HG03575 (cell line): ENCODE measurements around the gene USP32.
"Not testable (repeated sequence)": the region's sequence is repeated elsewhere in the genome, so short reads cannot be mapped to it uniquely, and the experiment has no call there.

ENCODE experiments used
- ATAC-seq: cut with Tn5 transposase; IDR thresholded peaks from one replicate; pipeline ENCODE4 v1.9.1; 2021; ENCODE audit not compliant: unreplicated experiment, insufficient number of reproducible peaks, low FRiP score; ENCODE audit errors: extremely low read depth

Gene USP32

DNA sequence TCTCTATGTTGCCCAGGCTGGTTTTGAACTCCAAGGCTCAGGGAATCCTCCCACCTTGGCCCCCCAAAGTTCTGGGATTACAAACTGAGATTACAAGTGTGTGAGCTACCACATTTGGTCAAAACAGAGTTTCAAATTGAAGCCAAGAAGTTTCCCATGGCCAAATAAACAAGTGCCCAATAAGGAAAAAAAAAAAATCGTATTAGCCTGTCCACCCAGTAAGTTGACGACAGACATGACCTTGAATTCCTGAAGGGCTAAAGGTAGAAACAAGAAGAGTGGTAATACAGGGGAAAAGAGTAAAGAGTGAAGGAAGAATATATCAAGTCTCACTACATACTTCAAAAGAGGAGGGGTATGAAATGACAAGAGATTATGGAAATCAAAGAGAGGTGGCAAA is 176.0 kb downstream of the USP32 start:
- ATAC-seq, result not testable (repeated sequence)

DNA sequence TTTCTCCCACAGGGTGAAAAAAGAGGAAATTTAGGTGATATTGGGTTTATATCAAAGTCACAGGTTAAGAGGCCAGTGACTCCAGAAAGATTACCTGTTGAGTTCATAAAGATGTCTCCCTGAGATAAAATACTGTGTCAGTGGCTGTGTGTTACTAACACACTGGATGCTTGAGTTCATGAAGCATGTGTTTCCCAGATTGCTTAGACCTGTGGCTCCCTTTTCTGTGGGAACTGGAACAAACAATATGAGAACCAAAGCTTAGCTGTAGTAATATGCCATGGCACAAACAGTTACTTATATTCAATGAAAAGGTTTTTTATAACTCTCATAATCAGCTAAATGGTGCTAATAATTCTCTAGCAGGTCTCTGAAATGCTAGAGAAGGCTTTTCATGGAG is 180.7 kb downstream of the USP32 start:
- ATAC-seq, result not testable (repeated sequence)

DNA sequence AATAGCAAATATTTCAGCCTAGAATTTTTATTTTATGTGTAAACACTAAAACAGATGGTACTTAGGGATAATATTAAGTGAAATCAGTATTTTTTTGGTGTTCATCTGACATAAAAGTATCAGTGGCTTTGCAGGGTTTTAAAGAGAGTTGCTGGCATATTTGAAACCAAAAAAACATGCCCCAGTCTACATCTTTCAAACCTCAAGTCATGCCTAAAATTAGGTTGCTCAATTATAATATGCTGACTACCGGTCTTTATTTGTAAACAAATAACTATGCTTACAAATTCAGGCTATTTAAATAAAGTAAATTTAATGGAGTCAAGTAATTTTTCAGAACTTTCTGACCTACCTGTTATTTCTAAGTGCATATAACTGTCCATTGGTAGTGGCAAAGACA is 183.6 kb downstream of the USP32 start:
- ATAC-seq, result not testable (repeated sequence)

DNA sequence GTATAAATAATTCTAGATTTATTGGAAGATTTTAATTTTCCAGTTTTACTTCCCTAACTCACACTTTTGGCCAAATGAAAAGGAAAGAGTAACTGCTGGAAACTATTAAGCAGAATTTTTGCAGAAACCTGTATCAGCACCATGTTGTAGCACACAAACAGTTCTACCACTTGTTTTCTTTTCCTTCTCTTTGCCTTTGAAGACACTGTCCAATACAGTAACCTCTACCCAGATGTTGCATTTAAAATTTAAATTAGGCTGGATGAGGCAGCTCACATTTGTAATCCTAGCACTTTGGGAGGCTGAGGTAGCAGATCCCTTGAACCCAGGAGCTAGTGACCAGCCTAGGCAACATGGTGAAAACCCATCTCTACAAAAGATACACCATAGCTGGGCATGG is 186.2 kb downstream of the USP32 start:
- not testable (repeated sequence) for ATAC-seq

DNA sequence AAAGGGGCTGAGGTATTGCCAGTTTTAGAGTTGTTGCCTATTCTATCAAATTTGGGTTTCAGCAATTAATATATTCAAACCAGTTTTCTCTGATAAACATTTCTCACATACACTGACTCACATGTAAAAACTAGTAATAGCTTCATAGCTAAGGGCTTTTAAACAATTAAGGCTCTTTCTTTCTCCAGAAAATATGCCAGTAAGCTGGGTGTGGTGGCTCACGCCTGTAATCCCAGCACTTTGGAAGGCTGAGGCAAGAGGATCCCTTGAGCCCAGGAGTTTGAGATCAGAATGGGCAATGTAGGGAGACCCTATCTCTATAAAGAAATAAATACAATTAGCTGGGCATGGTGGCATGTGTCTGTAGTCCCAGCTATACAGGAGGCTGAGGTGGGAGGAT is 193.3 kb downstream of the USP32 start:
- not testable (repeated sequence) for ATAC-seq

DNA sequence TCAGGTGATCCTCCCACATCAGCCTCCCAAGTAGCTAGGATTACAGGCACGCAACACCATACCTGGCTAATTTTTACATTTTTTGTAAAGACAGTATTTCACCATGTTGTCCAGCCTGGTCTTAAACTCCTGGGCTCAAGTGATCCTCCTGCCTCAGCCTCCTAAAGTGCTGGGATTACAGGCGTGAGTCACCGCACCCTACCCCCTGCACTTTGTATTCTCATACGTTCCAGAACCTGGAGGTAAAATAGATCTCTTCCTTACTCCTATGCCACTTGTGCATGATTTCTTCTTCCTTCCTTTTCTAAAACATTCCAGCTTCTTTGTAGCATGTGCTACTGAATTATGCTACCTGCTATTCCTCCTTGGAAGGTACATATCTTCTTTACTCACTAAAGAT is 197.8 kb downstream of the USP32 start:
- not testable (repeated sequence) for ATAC-seq

DNA sequence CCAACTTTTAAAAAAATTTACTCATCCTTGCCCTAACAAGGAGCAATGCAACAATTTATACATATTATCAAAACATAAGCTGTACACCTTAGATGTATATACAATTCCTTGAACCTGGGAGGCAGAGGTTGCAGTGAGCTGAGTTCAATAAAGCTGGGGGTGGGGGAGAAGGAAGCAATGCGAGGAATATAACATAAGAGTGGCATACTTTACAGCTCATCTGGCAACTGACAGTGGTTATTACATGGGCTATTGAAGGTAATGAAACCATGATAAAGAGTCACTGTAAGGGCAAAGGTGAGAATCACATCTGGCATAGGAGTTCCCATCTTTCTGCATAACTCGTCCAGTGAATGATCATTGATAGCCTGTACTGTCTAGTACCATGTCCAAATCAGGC is 198.5 kb downstream of the USP32 start:
- no peak for ATAC-seq

DNA sequence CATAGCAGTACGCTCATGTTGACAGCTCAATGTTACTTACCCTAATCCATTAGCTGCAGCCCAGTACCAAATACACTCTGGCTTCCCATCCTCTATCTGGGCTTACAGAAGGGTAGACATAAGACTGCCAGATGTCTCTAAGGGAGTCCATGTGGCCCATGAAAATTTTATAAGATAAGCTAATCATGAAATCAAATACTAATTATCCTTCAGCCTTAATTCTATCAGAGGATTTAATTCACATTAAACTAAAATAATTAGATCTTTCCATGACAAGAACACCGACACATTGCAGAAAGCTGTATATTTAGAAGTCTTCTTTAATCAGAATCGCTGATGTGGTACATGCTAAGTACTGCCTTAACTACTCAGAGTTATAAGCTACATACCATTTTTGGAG is 198.9 kb downstream of the USP32 start:
- not testable (repeated sequence) for ATAC-seq

DNA sequence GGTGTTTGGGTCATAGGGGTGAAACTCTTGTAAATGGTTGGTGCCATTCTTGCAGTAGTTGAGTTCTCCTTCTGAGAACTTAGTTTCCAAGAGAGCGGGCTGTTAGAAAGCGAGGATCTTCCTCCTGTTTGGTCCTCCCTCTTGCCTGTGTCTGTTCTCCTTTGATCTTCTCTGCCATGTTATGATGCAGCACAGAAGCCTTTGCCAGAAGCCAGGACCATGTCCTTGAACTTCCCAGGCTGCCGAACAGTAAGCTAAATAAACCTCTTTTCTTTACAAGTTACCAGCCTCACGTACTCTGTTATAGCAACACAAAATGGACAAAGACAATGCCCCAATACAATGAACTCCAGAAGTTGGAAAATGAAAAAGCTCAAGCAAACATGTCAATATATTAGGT is 201.9 kb downstream of the USP32 start:
- not testable (repeated sequence) for ATAC-seq

DNA sequence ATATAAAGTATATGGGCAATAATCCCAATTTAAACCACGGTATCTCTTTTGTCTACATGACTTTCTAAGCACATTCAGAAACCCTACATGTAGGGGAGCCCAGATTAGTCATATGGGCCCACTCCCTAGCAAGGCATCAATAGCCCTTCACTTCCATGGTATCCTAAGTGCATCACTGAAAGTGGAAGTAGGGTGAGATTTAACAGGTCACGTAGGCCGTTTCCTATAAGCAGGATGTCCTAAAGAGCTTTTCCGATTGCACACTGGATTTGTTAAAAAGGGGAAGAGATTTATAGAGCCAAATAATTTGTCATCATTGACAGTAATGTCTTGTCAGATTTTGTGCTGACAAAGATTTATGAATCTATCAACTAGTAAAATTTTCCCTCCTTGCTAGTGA is 203.2 kb downstream of the USP32 start:
- no peak for ATAC-seq

DNA sequence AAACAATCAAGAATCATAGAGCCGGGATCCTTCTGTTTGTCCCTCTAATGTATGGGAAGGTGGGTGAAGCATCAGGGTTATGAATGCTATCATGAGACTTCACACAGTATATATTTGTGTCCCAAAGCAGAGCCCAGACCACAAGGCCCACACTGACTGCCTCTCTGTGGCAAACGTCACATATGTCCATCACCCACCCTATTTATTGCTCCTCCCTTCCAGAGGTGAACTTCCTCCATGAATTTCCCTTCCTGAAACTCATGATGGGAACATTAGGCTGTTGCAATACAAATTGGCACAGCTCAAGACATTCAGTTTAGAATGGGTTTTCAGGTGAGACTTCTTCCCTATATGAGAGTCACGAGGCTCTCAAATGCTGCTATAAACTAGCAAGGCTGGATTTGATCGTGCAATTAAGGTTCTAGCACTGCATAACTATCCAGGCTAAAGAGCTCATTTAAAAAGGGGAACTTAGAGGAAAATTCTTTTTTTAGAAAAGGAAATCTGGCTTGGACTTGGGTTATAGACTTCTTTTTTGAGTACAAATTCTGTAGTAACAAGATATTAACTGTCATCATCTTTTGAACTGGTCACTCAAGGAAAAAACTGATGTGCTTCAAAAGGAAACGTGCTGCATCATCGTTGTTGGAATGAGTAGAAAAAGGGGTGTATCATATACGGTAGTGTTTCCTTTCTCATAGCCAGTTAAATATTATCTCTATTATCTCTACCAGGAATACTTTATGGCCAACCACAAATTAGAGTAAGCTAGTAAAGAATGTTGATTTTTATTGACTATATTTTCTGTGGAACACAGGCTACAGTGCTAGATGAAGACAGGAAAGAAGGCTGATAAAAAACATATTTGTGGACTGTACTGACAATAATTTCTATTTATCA is 204.8 kb downstream of the USP32 start:
- not testable (repeated sequence) for ATAC-seq

DNA sequence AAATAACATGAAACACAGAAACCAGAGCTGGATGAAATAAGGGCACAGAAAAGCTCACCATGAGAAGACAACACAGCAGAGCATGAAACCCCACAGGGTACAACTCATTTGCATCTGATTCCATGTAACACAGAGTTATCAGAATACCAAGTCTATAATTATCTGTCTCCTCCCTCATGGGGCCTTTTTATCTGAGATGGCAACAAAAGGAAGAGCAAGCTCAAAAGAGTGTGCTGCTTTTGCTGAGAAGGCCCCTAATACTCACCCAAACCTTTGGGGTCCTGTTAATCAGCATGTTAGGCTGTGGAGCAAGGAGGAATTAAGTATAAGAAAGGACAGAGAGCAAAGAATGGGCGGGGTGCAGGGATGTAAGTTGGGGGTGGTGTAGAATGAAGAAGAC is 205.6 kb downstream of the USP32 start:
- ATAC-seq, result not testable (repeated sequence)

DNA sequence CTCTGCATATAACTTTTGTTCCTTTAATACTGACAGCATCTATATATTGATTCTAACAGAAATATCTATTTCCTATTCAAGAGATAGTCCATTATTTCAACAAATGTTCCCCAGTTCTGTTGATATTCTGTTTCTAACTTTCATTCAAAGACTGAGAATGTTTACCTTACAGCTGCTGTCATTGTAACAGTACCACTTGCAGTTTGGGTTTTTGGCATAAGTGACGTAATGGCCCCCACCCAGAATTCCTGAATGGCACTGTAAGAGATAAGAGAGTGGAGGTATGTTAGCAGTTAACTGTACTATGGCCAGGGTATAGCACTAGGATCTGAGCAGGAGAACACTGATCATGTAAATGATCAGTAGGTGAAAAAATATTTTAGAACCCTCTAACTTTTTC is 211.6 kb downstream of the USP32 start:
- not testable (repeated sequence) for ATAC-seq

DNA sequence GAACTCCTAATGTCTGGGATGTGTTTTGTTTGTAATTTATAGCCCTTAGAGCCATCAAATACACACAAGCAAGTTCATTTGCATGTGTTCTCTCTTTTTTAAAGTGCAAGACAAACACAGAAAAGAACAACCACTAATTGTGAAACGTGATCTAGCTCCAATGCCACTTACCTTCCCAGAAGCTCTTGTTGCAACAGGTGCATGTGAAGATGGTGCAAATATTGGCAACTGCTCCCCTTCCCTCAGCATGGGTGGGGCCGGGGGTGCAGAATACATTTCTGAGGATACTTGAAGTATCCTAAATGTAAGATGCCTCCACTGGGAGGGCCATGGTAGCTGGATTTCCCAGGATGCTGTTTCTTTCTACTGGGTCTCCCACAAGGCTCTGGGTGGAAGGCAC is 213.8 kb downstream of the USP32 start:
- ATAC-seq, result not testable (repeated sequence)

DNA sequence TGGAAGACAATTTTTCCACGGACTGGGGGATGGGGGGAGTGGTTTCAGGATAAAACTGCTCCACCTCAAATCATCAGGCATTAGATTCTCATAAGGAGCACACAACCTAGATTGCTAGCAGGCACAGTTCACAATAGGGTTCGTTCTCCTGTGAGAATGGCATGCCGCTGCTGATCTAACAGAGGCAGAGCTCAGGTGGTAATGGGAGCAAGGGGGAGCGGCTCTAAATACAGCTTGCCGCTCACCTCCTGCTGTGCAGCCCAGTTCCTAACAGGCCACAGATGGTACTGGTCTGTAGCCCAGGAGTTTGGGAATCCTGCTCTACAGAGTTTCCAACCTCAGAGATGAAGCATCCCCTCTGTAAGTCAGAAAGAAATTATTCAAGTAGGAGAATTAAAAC is 215.2 kb downstream of the USP32 start:
- ATAC-seq, result not testable (repeated sequence)

DNA sequence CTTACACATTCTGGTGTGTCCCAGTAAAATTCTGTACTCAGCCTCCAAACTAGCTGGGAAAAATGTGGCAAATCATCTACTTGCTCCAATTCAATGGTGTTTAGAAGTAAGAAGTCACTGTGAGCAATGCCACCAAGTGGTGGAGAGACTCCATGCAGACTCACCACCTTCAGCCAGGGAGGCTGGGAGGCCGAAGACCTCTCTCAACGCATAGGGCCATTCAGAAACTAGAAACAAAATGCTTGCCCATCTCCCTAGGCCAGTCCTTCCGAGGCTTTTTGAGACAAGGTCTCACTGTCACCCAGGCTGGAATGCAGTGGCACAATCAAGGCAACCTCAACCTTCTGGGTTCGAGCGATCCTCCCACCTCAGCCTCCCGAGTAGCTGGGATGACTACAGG is 217.2 kb downstream of the USP32 start:
- ATAC-seq, result not testable (repeated sequence)

DNA sequence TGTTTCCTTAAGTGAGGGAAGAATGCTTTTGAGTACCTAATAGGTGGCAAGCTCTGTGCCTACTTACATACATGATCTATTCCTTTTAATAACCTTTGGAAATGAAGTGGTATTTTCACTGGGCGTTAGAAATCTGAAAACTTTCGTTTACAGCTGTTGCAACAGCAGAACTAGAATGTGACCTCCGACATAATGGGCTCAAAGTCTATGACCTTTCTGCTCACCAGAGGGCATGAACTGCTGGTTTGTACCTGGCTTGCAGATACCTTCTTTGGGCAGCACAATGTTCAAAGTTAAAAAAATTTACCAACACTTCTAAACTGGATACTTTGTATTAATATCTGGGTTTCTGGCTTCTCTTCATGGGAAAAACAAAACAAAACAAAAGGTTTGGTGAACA is 217.9 kb downstream of the USP32 start:
- no peak for ATAC-seq

DNA sequence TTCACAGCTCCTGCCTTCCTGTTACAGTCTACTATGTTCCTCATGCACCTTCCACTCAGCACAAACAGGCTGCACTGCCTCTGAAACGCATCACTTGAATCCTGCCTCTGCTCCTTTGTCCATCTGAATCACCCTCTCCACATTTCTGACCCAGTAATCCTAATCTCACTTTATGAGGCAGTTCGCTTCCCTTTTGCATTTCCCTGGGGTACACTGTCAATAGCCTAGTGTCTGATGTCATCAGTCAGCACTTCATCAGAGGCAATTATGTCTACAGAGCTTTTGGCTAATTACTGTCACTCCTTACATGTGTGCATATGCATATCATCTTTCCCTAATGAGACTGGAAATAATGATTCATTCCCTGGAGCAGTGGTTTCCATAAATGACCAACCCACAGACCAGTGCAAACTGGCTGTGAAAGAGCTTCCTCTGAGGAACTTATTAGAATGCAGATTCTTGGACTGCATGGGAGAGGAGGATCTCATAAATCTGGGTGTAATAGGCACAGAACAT is 218.6 kb downstream of the USP32 start:
- ATAC-seq, result no peak

DNA sequence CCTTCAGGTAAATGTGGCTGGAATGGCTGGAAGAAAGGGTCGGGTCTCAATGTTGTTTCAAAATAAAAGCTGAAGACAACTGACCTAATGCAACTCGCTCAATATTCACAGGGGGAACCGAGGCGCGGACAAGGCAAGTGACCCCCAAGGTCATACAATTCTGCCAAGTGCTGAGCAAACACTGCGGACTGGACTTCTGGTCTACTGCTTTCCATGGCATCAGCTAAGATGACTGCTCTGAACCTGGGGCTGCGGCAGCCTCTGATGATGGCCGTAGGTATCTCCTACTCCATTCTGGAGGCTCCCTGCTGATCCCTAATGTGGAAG is 220.2 kb downstream of the USP32 start:
- no peak for ATAC-seq

DNA sequence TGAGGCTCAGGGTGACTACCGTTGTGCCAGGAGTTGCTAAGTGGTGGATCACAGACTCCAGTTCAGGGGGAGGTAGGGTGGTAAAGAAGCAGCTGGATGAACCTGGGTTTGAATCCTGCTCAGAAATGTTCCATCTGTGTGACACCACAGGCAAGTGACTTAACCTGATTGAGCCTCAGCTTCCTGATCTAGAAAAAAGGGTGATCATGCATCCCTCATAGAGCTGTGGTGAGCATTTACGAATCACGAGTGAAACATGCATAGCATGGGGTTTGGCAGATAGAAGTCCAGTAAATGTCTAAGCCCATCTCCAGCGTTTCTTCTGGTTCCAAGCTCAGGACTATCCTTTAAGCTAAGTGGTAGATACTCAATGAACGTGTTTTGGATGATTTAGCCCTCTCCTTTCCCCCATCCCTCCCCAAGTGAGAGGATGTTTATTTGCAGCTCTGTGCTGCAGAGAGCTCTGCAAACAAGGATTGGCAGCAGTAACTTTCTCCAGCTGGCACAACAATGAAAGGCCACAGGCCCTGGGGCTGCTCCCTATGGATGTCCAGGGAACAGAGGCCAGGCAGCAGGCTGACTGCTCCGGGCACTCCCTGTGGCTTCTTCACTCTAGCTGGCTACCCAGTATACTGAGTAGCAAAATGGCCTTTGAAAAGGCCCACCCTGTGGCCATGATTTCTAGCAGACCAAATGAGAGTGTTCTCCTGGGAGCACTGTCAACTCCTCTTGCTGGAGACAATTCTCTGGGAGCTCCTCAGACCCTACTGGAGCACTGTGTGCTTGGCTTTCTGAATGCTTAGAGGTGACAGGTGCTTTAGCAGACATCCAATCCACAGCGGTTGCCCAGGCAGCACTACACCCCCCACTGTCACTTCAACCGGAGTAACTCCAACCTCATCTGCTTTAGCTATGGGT is 220.8 kb downstream of the USP32 start:
- ATAC-seq, result no peak
